ENCODE results near the gene TESK1. TPM values are rescaled to one million over a fixed set of nuclear protein-coding genes. Genes with fewer than 3 reads are reported as not detected.

TESK1 gene
- total RNA-seq, 1 experiment from 2014 or later = 27.9 TPM

DNA sequence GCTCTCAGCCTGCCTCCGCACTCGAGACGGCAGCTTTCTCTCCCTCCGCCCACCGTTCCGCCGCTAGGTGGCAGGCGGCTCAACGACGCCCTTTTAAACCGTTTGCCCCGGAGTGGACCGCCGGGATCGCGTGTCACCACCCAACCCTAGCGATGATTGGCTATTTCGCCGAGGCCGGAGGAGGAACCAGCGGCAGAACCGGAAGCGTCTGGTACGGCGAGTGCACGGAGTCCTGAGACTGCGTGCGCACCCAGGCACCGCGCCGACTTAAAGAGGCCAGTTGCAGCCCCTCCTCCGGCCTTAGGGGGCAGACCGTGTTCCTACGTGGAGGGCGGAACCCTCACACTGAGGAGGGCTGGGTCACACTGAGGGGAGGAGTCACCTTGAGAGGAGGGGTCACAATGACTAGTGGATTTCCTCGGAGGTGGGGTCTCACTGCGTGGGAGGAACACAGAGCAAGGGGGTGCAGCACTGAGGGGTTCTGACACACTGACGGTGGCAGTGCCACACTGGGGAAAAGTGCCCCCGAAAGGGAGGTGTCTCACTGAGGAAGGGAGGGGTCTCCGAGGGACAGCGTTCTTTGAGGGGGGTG is 980 bp upstream of the TESK1 start:
- Histone ChIP-seq H3K4me3 (ENCODE audit: low read depth, low read length) (peak overlapping the region; percentile 92), H3K9me3 (no peaks in the 10 kb centered on the region), H3K4me1 (peaks cover 16% of the 10 kb centered on the region), H3K36me3 (ENCODE audit: control insufficient read depth, insufficient read depth, low read length) (no peaks in the 10 kb centered on the region), H3K27me3 (replicated peaks; ENCODE audit: control insufficient read depth, insufficient read depth, low read length) (no peaks in the 10 kb centered on the region)
- intact Hi-C loops (cut with micrococcal nuclease; ENCODE audit: unreplicated experiment) = loop anchor here (1.0 to 5.0 kb wide), 5 partner anchors 42 to 492 kb away; partner anchors contain the start of genes CREB3 and TLN1
- Mint-ChIP-seq H3K4me3 (ENCODE audit: unreplicated experiment) (peak overlapping the region; percentile 99), H3K27ac (ENCODE audit: unreplicated experiment) (peak overlapping the region; percentile 99), H3K36me3 (ENCODE audit: insufficient read depth, unreplicated experiment) (peaks cover 17% of the 10 kb centered on the region), H3K27me3 (ENCODE audit: insufficient read depth, unreplicated experiment) (no peaks in the 10 kb centered on the region), H3K9me3 (ENCODE audit: unreplicated experiment) (no peaks in the 10 kb centered on the region), H3K4me1 (ENCODE audit: low read depth, unreplicated experiment) (peaks cover 23% of the 10 kb centered on the region)
- TF ChIP-seq, protein P1, sequence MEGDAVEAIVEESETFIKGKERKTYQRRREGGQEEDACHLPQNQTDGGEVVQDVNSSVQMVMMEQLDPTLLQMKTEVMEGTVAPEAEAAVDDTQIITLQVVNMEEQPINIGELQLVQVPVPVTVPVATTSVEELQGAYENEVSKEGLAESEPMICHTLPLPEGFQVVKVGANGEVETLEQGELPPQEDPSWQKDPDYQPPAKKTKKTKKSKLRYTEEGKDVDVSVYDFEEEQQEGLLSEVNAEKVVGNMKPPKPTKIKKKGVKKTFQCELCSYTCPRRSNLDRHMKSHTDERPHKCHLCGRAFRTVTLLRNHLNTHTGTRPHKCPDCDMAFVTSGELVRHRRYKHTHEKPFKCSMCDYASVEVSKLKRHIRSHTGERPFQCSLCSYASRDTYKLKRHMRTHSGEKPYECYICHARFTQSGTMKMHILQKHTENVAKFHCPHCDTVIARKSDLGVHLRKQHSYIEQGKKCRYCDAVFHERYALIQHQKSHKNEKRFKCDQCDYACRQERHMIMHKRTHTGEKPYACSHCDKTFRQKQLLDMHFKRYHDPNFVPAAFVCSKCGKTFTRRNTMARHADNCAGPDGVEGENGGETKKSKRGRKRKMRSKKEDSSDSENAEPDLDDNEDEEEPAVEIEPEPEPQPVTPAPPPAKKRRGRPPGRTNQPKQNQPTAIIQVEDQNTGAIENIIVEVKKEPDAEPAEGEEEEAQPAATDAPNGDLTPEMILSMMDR (IDR thresholded peaks at IDR 0.05; ENCODE audit: insufficient read depth in 1 of 2, low read depth in 1 of 2, low read length in 1 of 2, severe bottlenecking in 1 of 2, unreplicated experiment in 1 of 2) = peak; percentile 78 to 83
- no TSS peak for BruUV-seq (replicated peaks)
- peak; percentile 99 to 100 for DNase-seq
- ChIA-PET CTCF (interaction anchor here (0.6 to 1.3 kb wide), 22 partner anchors 9 to 443 kb away, joined by 3 to 24 read pairs (median 4); partner anchors contain the start of genes ARHGEF39, CCDC107, CREB3 and FAM221B), POLR2A (interaction anchor here (0.5 to 1.6 kb wide), 9 partner anchors 16 to 128 kb away, joined by 3 to 10 read pairs (median 5); partner anchors contain the start of genes ARHGEF39, CCDC107, CREB3 and RMRP)

DNA sequence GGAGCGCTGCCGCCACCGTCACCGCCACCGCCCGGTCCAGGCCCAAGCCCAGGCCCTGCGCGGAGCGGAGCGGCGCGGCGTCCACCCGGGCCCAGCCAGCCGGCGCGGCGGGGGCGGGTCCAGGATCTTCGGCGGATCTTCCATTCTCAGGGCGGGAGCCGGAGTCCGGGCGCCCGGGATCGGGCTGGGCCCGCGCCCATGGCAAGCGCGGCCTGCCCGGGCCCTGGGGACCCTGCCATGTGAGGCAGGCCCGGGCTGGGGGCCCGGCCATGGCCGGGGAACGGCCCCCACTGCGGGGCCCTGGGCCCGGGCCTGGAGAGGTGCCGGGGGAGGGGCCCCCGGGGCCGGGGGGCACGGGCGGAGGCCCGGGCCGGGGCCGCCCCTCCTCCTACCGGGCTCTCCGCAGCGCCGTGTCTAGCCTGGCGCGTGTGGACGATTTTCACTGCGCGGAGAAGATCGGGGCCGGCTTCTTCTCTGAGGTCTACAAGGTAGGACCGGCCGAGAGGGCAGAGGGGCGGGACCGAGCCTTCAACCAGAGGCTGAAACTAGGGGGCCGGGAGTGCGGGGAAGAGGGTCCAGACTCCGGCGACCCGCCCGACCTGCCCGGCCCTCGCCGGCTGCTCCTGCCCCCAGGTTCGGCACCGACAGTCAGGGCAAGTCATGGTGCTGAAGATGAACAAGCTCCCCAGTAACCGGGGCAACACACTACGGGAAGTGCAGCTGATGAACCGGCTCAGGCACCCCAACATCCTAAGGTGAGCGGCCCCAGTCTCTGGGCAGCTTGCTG is 482 bp downstream of the TESK1 start:
- Mint-ChIP-seq H3K4me3 (ENCODE audit: unreplicated experiment) (peak overlapping the region; percentile 99), H3K9me3 (ENCODE audit: unreplicated experiment) (no peaks in the 10 kb centered on the region), H3K36me3 (ENCODE audit: insufficient read depth, unreplicated experiment) (peaks cover 17% of the 10 kb centered on the region), H3K27me3 (ENCODE audit: insufficient read depth, unreplicated experiment) (no peaks in the 10 kb centered on the region), H3K27ac (ENCODE audit: unreplicated experiment) (no peak overlapping the region), H3K4me1 (ENCODE audit: low read depth, unreplicated experiment) (peaks cover 23% of the 10 kb centered on the region)
- intact Hi-C loops (cut with micrococcal nuclease; ENCODE audit: unreplicated experiment) = loop anchor here (2.0 kb wide), 2 partner anchors 117 to 127 kb away; partner anchors contain the start of genes CREB3 and TLN1
- ChIA-PET POLR2A (no interaction called here), CTCF (interaction anchor here (0.8 to 1.0 kb wide), 2 partner anchors 41 to 52 kb away, joined by 4 to 7 read pairs; no protein-coding TSS in a partner anchor)
- no peaks in the 10 kb centered on the region for H3K36me3 ChIP-seq (ENCODE audit: control insufficient read depth, insufficient read depth, low read length)
- no peaks in the 10 kb centered on the region for H3K27me3 ChIP-seq (replicated peaks; ENCODE audit: control insufficient read depth, insufficient read depth, low read length)
- H3K4me1 ChIP-seq = peaks cover 12% of the 10 kb centered on the region; the same call in 1 of the 2 replicates
- peak overlapping the region; percentile 92 for H3K4me3 ChIP-seq (ENCODE audit: low read depth, low read length)
- no TSS peak for BruUV-seq (replicated peaks)
- TF ChIP-seq, protein P1 (IDR thresholded peaks at IDR 0.05; ENCODE audit: insufficient read depth in 1 of 2, low read depth in 1 of 2, low read length in 1 of 2, severe bottlenecking in 1 of 2, unreplicated experiment in 1 of 2) = no peak
- no peaks in the 10 kb centered on the region for H3K9me3 ChIP-seq
- DNase-seq = peak in 1 of 2 experiments; percentile 34

DNA sequence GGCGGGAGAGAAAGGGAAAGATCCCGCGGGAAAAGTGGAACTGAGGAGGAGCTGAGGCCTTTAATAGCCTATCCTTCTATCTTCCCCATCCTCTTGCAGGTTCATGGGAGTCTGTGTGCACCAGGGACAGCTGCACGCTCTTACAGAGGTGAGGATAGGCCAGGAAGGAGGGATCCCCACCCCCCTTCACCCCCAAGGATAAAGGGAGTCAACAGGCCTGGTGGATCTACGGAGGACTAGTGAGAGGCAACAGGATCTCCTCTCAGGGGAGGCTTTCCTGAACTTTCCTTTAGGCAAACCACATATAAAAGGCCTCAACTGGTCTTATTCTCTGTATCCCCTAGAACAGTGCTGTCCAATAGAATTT is 1.1 kb downstream of the TESK1 start:
- Mint-ChIP-seq H3K4me3 (ENCODE audit: unreplicated experiment) (peak overlapping the region; percentile 76), H3K36me3 (ENCODE audit: insufficient read depth, unreplicated experiment) (peaks cover 17% of the 10 kb centered on the region), H3K27ac (ENCODE audit: unreplicated experiment) (no peak overlapping the region), H3K4me1 (ENCODE audit: low read depth, unreplicated experiment) (peaks cover 23% of the 10 kb centered on the region), H3K27me3 (ENCODE audit: insufficient read depth, unreplicated experiment) (no peaks in the 10 kb centered on the region), H3K9me3 (ENCODE audit: unreplicated experiment) (no peaks in the 10 kb centered on the region)
- H3K36me3 ChIP-seq (ENCODE audit: control insufficient read depth, insufficient read depth, low read length) = no peaks in the 10 kb centered on the region
- H3K9me3 ChIP-seq = no peaks in the 10 kb centered on the region
- peaks cover 12% of the 10 kb centered on the region; the same call in 1 of the 2 replicates for H3K4me1 ChIP-seq
- ChIA-PET POLR2A (no interaction called here), CTCF (interaction anchor here (0.8 kb wide), 1 partner anchor 52 kb away, joined by 4 read pairs; no protein-coding TSS in a partner anchor)
- BruUV-seq (replicated peaks) = TSS peak; percentile 40
- H3K4me3 ChIP-seq (ENCODE audit: low read depth, low read length) = peak overlapping the region; percentile 92
- TF ChIP-seq, protein P1 (IDR thresholded peaks at IDR 0.05; ENCODE audit: insufficient read depth in 1 of 2, low read depth in 1 of 2, low read length in 1 of 2, severe bottlenecking in 1 of 2, unreplicated experiment in 1 of 2) = no peak
- H3K27me3 ChIP-seq (replicated peaks; ENCODE audit: control insufficient read depth, insufficient read depth, low read length) = no peaks in the 10 kb centered on the region
- DNase-seq = no peak
- intact Hi-C loops (cut with micrococcal nuclease; ENCODE audit: unreplicated experiment) = no loop called here

Measured in Caco-2 (cell line).